CD4-positive, alpha-beta T cell (primary cell): ENCODE measurements around the gene QRFP. TPM values are rescaled to one million over a fixed set of nuclear protein-coding genes. Genes with fewer than 3 reads are reported as not detected.

Experiments
- ATAC-seq: fragments of 200-7000 bp; cut with Tn5 transposase; one replicate; pipeline ENCODE4 v1.10.0; 2022; ENCODE audit warnings: mild to moderate bottlenecking; ENCODE audit not compliant: poor library complexity
- CTCF ChIA-PET: fragments of 350-600 bp; sonication (Branson Sonifier 250); formaldehyde crosslinking; loops from one replicate; lab custom pipeline; 2021; ENCODE audit warnings: antibody characterized with exemption, inconsistent platforms; lab: Charles Lee
- POLR2A ChIA-PET: fragments of 350-600 bp; sonication (Branson Sonifier 250); formaldehyde crosslinking; loops from one replicate; lab custom pipeline; 2021; ENCODE audit warnings: antibody characterized with exemption, inconsistent platforms; lab: Charles Lee
- DNase-seq, 14 experiments: peaks; one replicate each; pipeline ENCODE4 v3.0.0-alpha.2; 2013 to 2020; ENCODE audit warnings: mixed read lengths in 2 of 14
- H3K27ac ChIP-seq, 2 donors: one replicate each; pipeline versions ENCODE4 v1.5.1 to v1.7.0; 2013; ENCODE audit warnings: low read length in 2 of 2, low read depth in 1 of 2, mild to moderate bottlenecking in 1 of 2
- H3K27me3 ChIP-seq, 2 experiments: 1 replicate in 1 of 2; 2 replicates in 1 of 2; pipeline versions ENCODE4 v1.6.1 to v1.7.0; 2013; ENCODE audit warnings: low read length in 2 of 2, control low read depth in 1 of 2, mild to moderate bottlenecking in 1 of 2, moderate library complexity in 1 of 2; ENCODE audit not compliant: insufficient read depth in 2 of 2, control insufficient read depth in 1 of 2
- H3K36me3 ChIP-seq: one replicate; pipeline ENCODE4 v1.6.1; 2013; ENCODE audit warnings: low read length, control low read depth; ENCODE audit not compliant: insufficient read depth
- H3K4me1 ChIP-seq: one replicate; pipeline ENCODE4 v1.6.1; 2013; ENCODE audit warnings: low read length, control low read depth; ENCODE audit not compliant: insufficient read depth
- H3K4me3 ChIP-seq: one replicate; pipeline ENCODE4 v1.5.1; 2013; ENCODE audit warnings: mild to moderate bottlenecking, low read length, moderate library complexity
- H3K9me3 ChIP-seq, 2 experiments: 1 replicate in 1 of 2; 2 replicates in 1 of 2; pipeline versions ENCODE4 v1.6.1 to v1.7.0; 2013; ENCODE audit warnings: low read length in 2 of 2, mild to moderate bottlenecking in 2 of 2, control low read depth in 1 of 2, moderate library complexity in 1 of 2; ENCODE audit not compliant: control insufficient read depth in 1 of 2, insufficient read depth in 1 of 2
- H3K27ac Mint-ChIP-seq: one replicate; pipeline ENCODE4 v1.8.0; 2020; ENCODE audit warnings: mixed read lengths
- H3K27me3 Mint-ChIP-seq: one replicate; pipeline ENCODE4 v1.8.0; 2021; ENCODE audit warnings: mixed read lengths
- H3K36me3 Mint-ChIP-seq: one replicate; pipeline ENCODE4 v1.8.0; 2021; ENCODE audit warnings: low read depth, mixed read lengths
- H3K4me1 Mint-ChIP-seq: one replicate; pipeline ENCODE4 v1.8.0; 2021; ENCODE audit warnings: low read depth, mixed read lengths
- H3K4me3 Mint-ChIP-seq: one replicate; pipeline ENCODE4 v1.8.0; 2020; ENCODE audit warnings: mild to moderate bottlenecking, mixed read lengths
- H3K9me3 Mint-ChIP-seq: one replicate; pipeline ENCODE4 v1.8.0; 2020; ENCODE audit warnings: mixed read lengths
- CTCF ChIP-seq: fragments of 200-600 bp; IDR thresholded peaks from one replicate; pipeline ENCODE4 v1.8.0; 2022; ENCODE audit warnings: antibody characterized with exemption, mild to moderate bottlenecking
- intact Hi-C, 2 experiments: fragments of 100-400 bp; cut with DNase I in 1 of 2; cut with micrococcal nuclease in 1 of 2; formaldehyde crosslinking; loops; one replicate each; pipeline versions ENCODE4 v1.15.1 to v1.9.0; 2023 to 2025; cut with DNase I, micrococcal nuclease
- total RNA-seq, 174 experiments: library from RNA in 2 of 174; stranded (reverse) in 2 of 174; gene quantifications; one replicate each; pipeline ENCODE4 v1.2.3 and lab custom pipeline; 2021 to 2026

Gene QRFP
- total RNA-seq, 2 experiments from 2014 or later = not detected

DNA sequence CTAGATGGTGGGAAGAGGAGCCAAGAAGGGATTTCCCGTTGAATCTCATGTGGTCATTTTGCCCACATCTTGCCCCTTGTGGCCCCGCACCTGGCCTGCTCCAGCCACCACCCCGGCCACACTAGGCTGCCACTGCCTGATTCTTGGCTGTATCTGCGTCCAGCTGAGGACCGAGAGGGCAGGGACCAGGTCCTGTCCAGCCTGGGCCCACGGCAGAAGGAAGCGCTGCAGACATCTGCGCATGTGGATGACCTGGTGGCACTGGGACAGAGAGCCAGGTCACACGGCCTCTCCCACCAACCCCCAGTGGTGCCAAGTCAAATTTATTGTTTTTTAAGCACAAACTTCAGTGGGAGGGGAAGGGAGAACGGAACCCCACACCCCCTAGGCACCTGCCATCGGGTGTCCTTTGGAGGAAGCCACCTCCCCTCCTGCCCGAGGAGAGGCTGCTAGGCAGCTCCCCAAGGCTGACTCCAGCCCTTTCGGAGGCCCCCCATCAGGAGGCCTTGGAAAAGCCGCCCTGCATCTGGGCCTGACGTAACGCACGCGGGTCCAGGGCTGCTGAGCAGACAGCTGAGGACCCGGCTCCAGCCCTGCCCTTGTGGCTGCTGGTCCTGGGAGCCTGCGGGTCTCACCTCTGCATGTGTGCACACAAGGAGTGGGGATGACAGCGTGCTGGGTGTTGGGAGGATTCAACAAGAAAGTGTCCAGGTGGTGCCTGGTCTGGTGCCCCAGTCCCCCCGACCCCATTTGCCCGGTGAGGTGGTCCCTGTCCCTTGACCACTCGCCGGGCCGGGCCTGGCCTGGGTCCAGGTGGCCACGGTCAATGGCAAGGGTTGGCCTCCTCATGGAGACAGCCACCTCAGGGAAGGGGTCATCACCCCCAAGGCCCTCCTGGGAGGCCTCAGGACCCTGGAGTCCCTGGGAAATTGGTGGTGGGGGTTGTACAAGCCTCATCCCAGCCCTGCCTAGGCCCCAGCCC, 5.9 kb upstream of the QRFP start:
- H3K9me3 Mint-ChIP-seq = no peaks in the 10 kb centered on the region
- ChIA-PET CTCF (no interaction called here), POLR2A (no interaction called here)
- no peaks in the 10 kb centered on the region for H3K4me1 ChIP-seq
- intact Hi-C loops = no loop called here
- H3K9me3 ChIP-seq = peaks cover 0 to 6% of the 10 kb centered on the region in 2 experiments
- H3K36me3 ChIP-seq = no peaks in the 10 kb centered on the region
- no peak overlapping the region for H3K27ac Mint-ChIP-seq
- DNase-seq = no peak
- ATAC-seq = no peak
- no peaks in the 10 kb centered on the region for H3K4me1 Mint-ChIP-seq
- peaks cover 0 to 7% of the 10 kb centered on the region in 2 experiments for H3K27me3 ChIP-seq
- H3K27ac ChIP-seq = no peak overlapping the region
- no peaks in the 10 kb centered on the region for H3K36me3 Mint-ChIP-seq
- no peak overlapping the region for H3K4me3 ChIP-seq
- peaks cover 3% of the 10 kb centered on the region for H3K27me3 Mint-ChIP-seq
- H3K4me3 Mint-ChIP-seq = no peak overlapping the region
- no peak for TF ChIP-seq CTCF

GRCh38 chr9:130901498-130902203, 5.0 kb upstream of the QRFP start:
- Mint-ChIP-seq H3K9me3 (no peaks in the 10 kb centered on the region), H3K27ac (no peak overlapping the region), H3K27me3 (no peaks in the 10 kb centered on the region), H3K36me3 (no peaks in the 10 kb centered on the region), H3K4me3 (no peak overlapping the region), H3K4me1 (no peaks in the 10 kb centered on the region)
- Histone ChIP-seq H3K9me3 (peaks cover 0 to 6% of the 10 kb centered on the region in 2 experiments), H3K4me1 (no peaks in the 10 kb centered on the region), H3K27ac (no peak overlapping the region), H3K4me3 (no peak overlapping the region), H3K27me3 (peaks cover 0 to 7% of the 10 kb centered on the region in 2 experiments), H3K36me3 (no peaks in the 10 kb centered on the region)
- ATAC-seq (no peak), DNase-seq (no peak)
- intact Hi-C loops = no loop called here
- no peak for TF ChIP-seq CTCF
- CTCF ChIA-PET = no interaction called here
- POLR2A ChIA-PET = no interaction called here

- CTCF ChIA-PET = no interaction called here
- no peaks in the 10 kb centered on the region for H3K4me1 Mint-ChIP-seq
These were observed 4.3 kb upstream of the QRFP start for GRCh38 chr9:130900701-130901497.

More at GRCh38 chr9:130900701-130901497, 4.3 kb upstream of the QRFP start:
- no peak overlapping the region for H3K27ac ChIP-seq
- TF ChIP-seq CTCF = no peak
- Mint-ChIP-seq H3K27ac (no peak overlapping the region), H3K4me3 (no peak overlapping the region), H3K9me3 (no peaks in the 10 kb centered on the region), H3K27me3 (no peaks in the 10 kb centered on the region), H3K36me3 (no peaks in the 10 kb centered on the region)
- no peaks in the 10 kb centered on the region for H3K4me1 ChIP-seq
- H3K9me3 ChIP-seq = peaks cover 0 to 6% of the 10 kb centered on the region in 2 experiments
- peaks cover 0 to 7% of the 10 kb centered on the region in 2 experiments for H3K27me3 ChIP-seq
- H3K36me3 ChIP-seq = no peaks in the 10 kb centered on the region
- intact Hi-C loops = no loop called here
- POLR2A ChIA-PET = no interaction called here
- DNase-seq (no peak), ATAC-seq (no peak)
- no peak overlapping the region for H3K4me3 ChIP-seq
